HepG2 (cell line): ENCODE data around the gene WNK2. TPM values are rescaled to one million over a fixed set of nuclear protein-coding genes. Genes with fewer than 3 reads are reported as not detected.

Experiments used
- ATAC-seq: fragments of 200-7000 bp; cut with Tn5 transposase; 3 replicates; pipeline ENCODE4 v1.9.1; 2020; ENCODE audit warnings: mild to moderate bottlenecking, moderate library complexity
- BruUV-seq: library from RNA; stranded (reverse); fragments of 400-500 nt; replicated peaks from 2 replicates; lab custom pipeline; 2021; lab: Mats Ljungman, UMichigan
- CTCF ChIA-PET: fragments of 300-600 bp; formaldehyde crosslinking; extraction: SDS; loops from one replicate; lab custom pipeline; 2021; ENCODE audit warnings: low total read pairs, inconsistent platforms, low intra/inter-chr PET ratio; lab: Yijun Ruan, JAX
- POLR2A ChIA-PET: fragments of 350-600 bp; sonication (Branson Sonifier 250); formaldehyde crosslinking; loops from one replicate; lab custom pipeline; 2020; ENCODE audit warnings: antibody characterized with exemption, inconsistent platforms; lab: Yijun Ruan, JAX
- DNase-seq: peaks from one replicate; pipeline ENCODE4 v3.0.0-alpha.2; 2015; ENCODE audit warnings: low spot score
- FAIRE-seq: peaks from 3 replicates; lab custom pipeline; 2011; peaks lifted over from hg19 to GRCh38; lab: Jason Lieb, UNC
- H2AFZ ChIP-seq: one replicate; pipeline ENCODE4 v1.6.1; 2011; ENCODE audit warnings: low read length, inconsistent platforms
- H3K27ac ChIP-seq: fragments of 300-600 bp; 3 replicates; pipeline ENCODE4 v1.8.0; 2011; ENCODE audit warnings: mixed run types, mild to moderate bottlenecking, mixed read lengths, low read length, inconsistent platforms; ENCODE audit not compliant: insufficient read depth; ENCODE audit errors: extremely low read length
- H3K27me3 ChIP-seq, 2 experiments: fragments of 200-600 bp in 1 of 2; 2 replicates in 1 of 2; 3 replicates in 1 of 2; pipeline versions ENCODE4 v1.6.0 to v1.8.0; 2011; ENCODE audit warnings: low read length in 2 of 2, mild to moderate bottlenecking in 2 of 2, moderate library complexity in 2 of 2, inconsistent platforms in 1 of 2; ENCODE audit not compliant: insufficient read depth in 2 of 2, control insufficient read depth in 1 of 2
- H3K36me3 ChIP-seq, 2 experiments: fragments of 200-600 bp in 1 of 2; replicated peaks in 1 of 2; 2 replicates in 1 of 2; 3 replicates in 1 of 2; pipeline versions ENCODE4 v1.5.1 to v1.8.0; 2011; ENCODE audit warnings: low read length in 2 of 2, inconsistent platforms in 1 of 2; ENCODE audit not compliant: insufficient read depth in 2 of 2, control insufficient read depth in 1 of 2
- H3K4me1 ChIP-seq: 2 replicates; pipeline ENCODE4 v1.5.1; 2012; ENCODE audit warnings: low read length, inconsistent platforms; ENCODE audit not compliant: insufficient read depth
- H3K4me2 ChIP-seq: 2 replicates; pipeline ENCODE4 v1.6.0; 2011; ENCODE audit warnings: low read depth, low read length, inconsistent platforms
- H3K4me3 ChIP-seq, 3 experiments: fragments of 200-600 bp in 1 of 3; sonication (generic), shearing (Covaris generic) in 1 of 3; replicated peaks in 1 of 3; 2 replicates each; pipeline ENCODE4 v1.5.1; 2011 to 2016; ENCODE audit warnings: low read length in 3 of 3, inconsistent platforms in 2 of 3, low read depth in 2 of 3, mild to moderate bottlenecking in 2 of 3, control low read depth in 1 of 3, mixed read lengths in 1 of 3; ENCODE audit not compliant: insufficient read depth in 1 of 3
- H3K79me2 ChIP-seq: one replicate; pipeline ENCODE4 v1.6.1; 2011; ENCODE audit warnings: low read length, inconsistent platforms; ENCODE audit not compliant: insufficient read depth
- H3K9ac ChIP-seq: 2 replicates; pipeline ENCODE4 v1.6.0; 2011; ENCODE audit warnings: mild to moderate bottlenecking, low read depth, low read length, inconsistent platforms; ENCODE audit not compliant: insufficient read depth
- H3K9me3 ChIP-seq: 2 replicates; pipeline ENCODE4 v1.5.1; 2012; ENCODE audit warnings: mild to moderate bottlenecking, low read length
- H4K20me1 ChIP-seq: 2 replicates; pipeline ENCODE4 v1.6.0; 2011; ENCODE audit warnings: inconsistent platforms, mild to moderate bottlenecking, low read length, moderate library complexity; ENCODE audit not compliant: insufficient read depth
- AGO2 ChIP-seq: fragments of 200-400 bp; formaldehyde crosslinking; optimal IDR thresholded peaks from 2 replicates; pipeline ENCODE3; 2017; ENCODE audit warnings: mild to moderate bottlenecking, low read depth, low read length, moderate library complexity
- ETV6 ChIP-seq: sonication (generic); formaldehyde crosslinking; conservative IDR thresholded peaks from 2 replicates; pipeline ENCODE4 v1.4.0; 2020; ENCODE audit warnings: missing genetic modification reagents
- HMGXB4 ChIP-seq, 2 experiments: sonication (generic) in 1 of 2; formaldehyde crosslinking in 1 of 2; IDR thresholded peaks; 2 replicates each; pipeline versions ENCODE4 v1.4.0 to v1.6.1; 2018 to 2020; ENCODE audit warnings: missing genetic modification reagents in 2 of 2, borderline replicate concordance in 1 of 2, low read depth in 1 of 2, mild to moderate bottlenecking in 1 of 2, missing biosample characterization in 1 of 2
- MXD4 ChIP-seq: IDR thresholded peaks from 2 replicates; pipeline ENCODE4 v1.6.1; 2016; ENCODE audit warnings: mild to moderate bottlenecking, missing biosample characterization, missing genetic modification reagents
- NFRKB ChIP-seq: fragments of 450-650 bp; IDR thresholded peaks from 2 replicates; pipeline ENCODE4 v1.6.1; 2017
- TAF15 ChIP-seq: fragments of 200-400 bp; formaldehyde crosslinking; IDR thresholded peaks from one replicate; pipeline ENCODE4 v1.6.1; 2018; ENCODE audit warnings: mild to moderate bottlenecking, low read depth, low read length; ENCODE audit not compliant: poor library complexity, severe bottlenecking
- YY1 ChIP-seq: IDR thresholded peaks from 2 replicates; pipeline ENCODE4 v1.6.1; 2011; ENCODE audit warnings: low read length, low read depth, moderate library complexity, mild to moderate bottlenecking; ENCODE audit not compliant: insufficient read depth, insufficient replicate concordance
- ZFY ChIP-seq: sonication (generic); formaldehyde crosslinking; IDR thresholded peaks from 2 replicates; pipeline ENCODE4 v1.4.0; 2020; ENCODE audit warnings: missing genetic modification reagents
- WGBS: methylation state at CpG from one replicate; pipeline ENCODE4 v1.1.6; 2017; ENCODE audit warnings: low lambda C conversion rate; 5-methylcytosine and 5-hydroxymethylcytosine counted together
- in situ Hi-C: cut with HindIII; loops from 2 replicates; pipeline ENCODE4 v1.10.0; 2017; ENCODE audit warnings: low pct_unique_long_range_greater_than_20kb; ENCODE audit not compliant: extremely low pct_ligation_motif_present
- intact Hi-C: fragments of 100-400 bp; cut with micrococcal nuclease; formaldehyde crosslinking; loops from one replicate; pipeline ENCODE4 v1.10.0; 2022; ENCODE audit not compliant: unreplicated experiment
- polyA plus RNA-seq, 8 experiments: library from polyadenylated mRNA; depleted of rRNA in 3 of 8; stranded (reverse) in 7 of 8; unstranded in 1 of 8; fragments of >200 nt; fragmentation: Illumina TruSeq in 4 of 8; extraction: Trizol in 4 of 8; gene quantifications; 2 replicates each; pipeline versions ENCODE4 v1.2.1 to v1.2.3, GENCODE V29; 2011 to 2016; ENCODE audit warnings: low read depth in 4 of 8, missing spikeins in 1 of 8, mixed read lengths in 1 of 8; ENCODE audit not compliant: insufficient read depth in 1 of 8
- total RNA-seq, 5 experiments: library from RNA; depleted of rRNA; stranded (reverse); fragments of >200 nt; fragmentation: Illumina TruSeq; extraction: Trizol; gene quantifications; 2 replicates each; pipeline ENCODE4 v1.2.3, GENCODE V29; 2016; ENCODE audit warnings: low read depth in 1 of 5

Gene WNK2
- total and polyA plus RNA-seq, 2 of the 13 experiments (the other 11 are each of a cell fraction or from before 2014, with no cell fraction given) = 10.5 to 12.0 TPM

DNA sequence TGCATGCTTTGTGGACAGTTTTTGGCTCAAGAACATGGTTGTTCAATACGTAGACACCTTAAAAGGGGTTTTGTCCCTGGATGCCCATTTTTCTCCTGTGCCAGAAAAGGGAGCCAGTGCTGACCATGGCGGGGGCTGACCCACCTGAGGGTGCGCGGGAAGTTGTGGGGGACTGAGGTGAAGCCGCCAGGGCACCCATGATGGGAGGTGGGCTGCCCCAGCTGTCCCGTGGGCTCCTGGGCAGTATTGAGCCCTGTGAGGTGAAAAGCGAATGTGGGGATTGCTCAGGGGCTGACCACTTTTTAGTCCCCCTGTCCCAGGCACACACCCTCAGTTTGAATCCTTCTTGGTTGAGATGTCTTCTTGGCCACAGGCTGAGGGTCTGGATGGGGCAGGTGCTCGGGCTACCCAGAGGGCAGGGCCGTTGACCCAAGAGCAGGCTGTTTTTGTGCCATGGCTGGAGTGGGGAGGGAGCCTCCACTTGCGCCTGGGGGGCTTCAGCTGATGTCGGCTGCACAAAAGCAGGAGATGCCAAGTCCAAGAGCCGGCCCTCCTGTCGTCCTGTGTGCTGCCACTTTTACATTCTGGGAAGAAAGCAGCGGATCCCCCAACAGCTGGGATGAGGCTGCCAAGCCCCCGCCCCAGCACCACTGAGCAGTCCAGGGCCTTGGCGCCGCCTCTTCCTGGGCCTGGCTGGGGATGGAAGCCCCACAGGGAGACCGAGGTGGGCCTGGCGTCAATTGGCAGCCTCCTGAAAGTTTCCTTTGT is 120.1 kb downstream of the WNK2 start:
- Histone ChIP-seq H3K9me3 (no peaks in the 10 kb centered on the region), H3K4me1 (peaks cover 53% of the 10 kb centered on the region), H4K20me1 (no peaks in the 10 kb centered on the region), H3K4me2 (no peak overlapping the region), H3K79me2 (no peaks in the 10 kb centered on the region), H3K36me3 (no peaks in the 10 kb centered on the region; a peak in 1 of 5 replicates), H3K27ac (no peak overlapping the region), H3K4me3 (no peak overlapping the region), H3K9ac (no peak overlapping the region), H2AFZ (no peak overlapping the region), H3K27me3 (no peaks in the 10 kb centered on the region)
- CTCF ChIA-PET = interaction anchor here (1.2 to 3.5 kb wide), 6 partner anchors 27 to 195 kb away, joined by 5 to 23 read pairs (median 8); no protein-coding TSS in a partner anchor
- intact Hi-C loops (no loop called here), in situ Hi-C loops (loop anchor here (5.0 to 10.0 kb wide), 2 partner anchors 49 to 142 kb away; no protein-coding TSS in a partner anchor)
- DNase-seq = no peak
- no peak for FAIRE-seq
- POLR2A ChIA-PET = interaction anchor here (1.6 kb wide), 1 partner anchor 170 kb away, joined by 5 read pairs; the partner anchor contains the start of gene NINJ1
- BruUV-seq = no TSS peak
- TF ChIP-seq ZFY (CRISPR knock-in tag) (0 out of 2 replicates have a peak, but pooled peaks have one; percentile 5), TAF15 (no peak), AGO2 (peak; percentile 52)
- 100% methylated on average over 11 of the region's 19 CpGs for WGBS
- no peak for ATAC-seq

- Histone ChIP-seq H3K36me3 (peaks cover 0 to under 1% of the 10 kb centered on the region in 2 experiments; a peak in 2 of 5 replicates), H3K9ac (no peak overlapping the region), H3K4me1 (peaks cover 45% of the 10 kb centered on the region), H2AFZ (no peak overlapping the region), H3K27ac (no peak overlapping the region), H4K20me1 (no peaks in the 10 kb centered on the region), H3K27me3 (no peaks in the 10 kb centered on the region), H3K9me3 (no peaks in the 10 kb centered on the region), H3K79me2 (no peaks in the 10 kb centered on the region), H3K4me3 (no peak overlapping the region), H3K4me2 (no peak overlapping the region)
- in situ Hi-C loops = loop anchor here (5.0 to 10.0 kb wide), 2 partner anchors 50 to 143 kb away; no protein-coding TSS in a partner anchor
- FAIRE-seq = peak; percentile 37
- ATAC-seq = peak; percentile 83
- ChIA-PET POLR2A (interaction anchor here (1.6 kb wide), 1 partner anchor 171 kb away, joined by 5 read pairs; the partner anchor contains the start of gene NINJ1), CTCF (interaction anchor here (1.2 to 2.6 kb wide), 3 partner anchors 27 to 196 kb away, joined by 5 to 23 read pairs (median 7); no protein-coding TSS in a partner anchor)
- 93% methylated on average over 3 of the region's 17 CpGs for WGBS
- peak; percentile 72 for DNase-seq
- intact Hi-C loops = no loop called here
- no TSS peak for BruUV-seq
- peak in 1 of 2 experiments; percentile 19; a peak in 1 of 4 replicates for TF ChIP-seq HMGXB4 (CRISPR knock-in tag; IDR thresholded peaks at IDR 0.05; ENCODE audit: borderline replicate concordance in 1 of 2, low read depth in 1 of 2)
- TF ChIP-seq YY1 = peak; percentile 26
- TF ChIP-seq AGO2 = peak; percentile 34
- 0 out of 2 replicates have a peak, but pooled peaks have one; percentile 24 for TF ChIP-seq MXD4 (CRISPR knock-in tag)
- no peak for TF ChIP-seq NFRKB
- TF ChIP-seq ETV6 (CRISPR knock-in tag) = no peak
Measured at GRCh38 chr9:93304574-93305496, 120.9 kb downstream of the WNK2 start.
